ENCODE results near the gene TSTD2.
"Not testable (repeated sequence)": the region's sequence is repeated elsewhere in the genome, so short reads cannot be mapped to it uniquely, and the experiment has no call there.

The TSTD2 gene

DNA sequence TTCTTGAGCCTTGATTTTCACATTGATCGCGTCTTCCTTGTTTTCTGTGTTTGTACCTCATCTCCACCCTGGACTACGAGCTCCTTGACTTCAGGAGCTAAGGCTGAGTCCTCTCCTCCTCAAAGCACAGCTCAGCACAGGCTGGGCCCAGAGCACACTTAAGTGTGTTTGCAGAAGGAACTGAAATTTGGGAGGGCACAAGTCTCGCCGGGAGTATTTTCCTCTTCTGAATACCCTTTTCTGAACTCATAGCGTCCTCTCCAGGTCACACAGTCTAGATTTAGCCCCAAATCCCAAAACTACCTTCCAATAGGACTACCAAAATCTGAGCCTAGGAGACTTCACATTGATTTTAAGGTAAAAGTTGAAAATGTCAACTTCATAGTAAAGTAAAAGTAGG, 41.6 kb downstream of the TSTD2 start:
- no peaks in the 10 kb centered on the region for H3K36me3 ChIP-seq (ENCODE audit: insufficient read depth, low read length)
- no peaks in the 10 kb centered on the region for H3K9me3 ChIP-seq (ENCODE audit: control insufficient read depth, insufficient read depth, low read length)
- H3K4me1 ChIP-seq (ENCODE audit: insufficient read depth, low read length) = no peaks in the 10 kb centered on the region

DNA sequence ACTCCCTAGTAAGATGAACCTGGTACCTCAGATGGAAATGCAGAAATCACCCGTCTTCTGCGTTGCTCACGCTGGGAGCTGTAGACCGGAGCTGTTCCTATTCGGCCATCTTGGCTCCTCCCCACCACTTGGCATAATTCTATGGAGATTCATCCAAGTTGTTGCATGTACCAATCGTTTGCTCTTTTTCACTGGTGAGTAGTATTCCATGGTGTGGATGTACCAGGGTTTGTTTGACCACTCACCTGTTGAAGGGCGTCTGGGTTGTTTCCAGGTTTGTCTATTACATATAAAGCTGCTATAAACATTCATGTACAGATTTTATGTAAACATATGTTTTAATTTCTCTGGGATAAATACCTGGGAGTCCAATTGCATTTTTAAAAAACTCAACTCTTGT, 46.3 kb downstream of the TSTD2 start:
- not testable (repeated sequence) for H3K36me3 ChIP-seq (ENCODE audit: insufficient read depth, low read length)

More for the DNA sequence above, 41.6 kb downstream of the TSTD2 start:
- no peak overlapping the region for H3K9ac ChIP-seq (ENCODE audit: low read depth, low read length)

DNA sequence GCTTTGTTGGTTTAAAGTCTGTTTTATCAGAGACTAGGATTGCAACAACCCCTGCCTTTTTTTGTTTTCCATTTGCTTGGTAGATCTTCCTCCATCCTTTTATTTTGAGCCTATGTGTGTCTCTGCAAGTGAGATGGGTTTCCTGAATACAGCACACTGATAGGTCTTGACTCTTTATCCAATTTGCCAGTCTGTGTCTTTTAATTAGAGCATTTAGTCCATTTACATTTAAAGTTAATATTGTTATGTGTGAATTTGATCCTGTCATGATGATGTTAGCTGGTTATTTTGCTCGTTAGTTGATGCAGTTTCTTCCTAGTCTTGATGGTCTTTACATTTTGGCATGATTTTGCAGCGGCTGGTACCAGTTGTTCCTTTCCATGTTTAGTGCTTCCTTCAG, 48.4 kb downstream of the TSTD2 start:
- H3K9ac ChIP-seq (ENCODE audit: low read depth, low read length); H3K36me3 ChIP-seq (ENCODE audit: insufficient read depth, low read length); H3K4me1 ChIP-seq (ENCODE audit: insufficient read depth, low read length); H3K9me3 ChIP-seq (ENCODE audit: control insufficient read depth, insufficient read depth, low read length): not testable (repeated sequence)

More for the DNA sequence above, 46.3 kb downstream of the TSTD2 start:
- H3K4me1 ChIP-seq (ENCODE audit: insufficient read depth, low read length); H3K9me3 ChIP-seq (ENCODE audit: control insufficient read depth, insufficient read depth, low read length): not testable (repeated sequence)
- peak overlapping the region; percentile 30; the same call in 1 of the 2 replicates for H3K9ac ChIP-seq (ENCODE audit: low read depth, low read length)

DNA sequence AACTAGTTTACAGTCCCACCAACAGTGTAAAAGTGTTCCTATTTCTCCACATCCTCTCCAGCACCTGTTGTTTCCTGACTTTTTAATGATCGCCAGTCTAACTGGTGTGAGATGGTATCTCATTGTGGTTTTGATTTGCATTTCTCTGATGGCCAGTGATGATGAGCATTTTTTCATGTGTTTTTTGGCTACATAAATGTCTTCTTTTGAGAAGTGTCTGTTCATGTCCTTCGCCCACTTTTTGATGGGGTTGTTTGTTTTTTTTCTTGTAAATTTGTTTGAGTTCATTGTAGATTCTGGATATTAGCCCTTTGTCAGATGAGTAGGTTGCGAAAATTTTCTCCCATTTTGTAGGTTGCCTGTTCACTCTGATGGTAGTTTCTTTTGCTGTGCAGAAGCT, 51.6 kb downstream of the TSTD2 start:
- not testable (repeated sequence) for H3K9me3 ChIP-seq (ENCODE audit: control insufficient read depth, insufficient read depth, low read length); H3K36me3 ChIP-seq (ENCODE audit: insufficient read depth, low read length); H3K9ac ChIP-seq (ENCODE audit: low read depth, low read length); H3K4me1 ChIP-seq (ENCODE audit: insufficient read depth, low read length)

DNA sequence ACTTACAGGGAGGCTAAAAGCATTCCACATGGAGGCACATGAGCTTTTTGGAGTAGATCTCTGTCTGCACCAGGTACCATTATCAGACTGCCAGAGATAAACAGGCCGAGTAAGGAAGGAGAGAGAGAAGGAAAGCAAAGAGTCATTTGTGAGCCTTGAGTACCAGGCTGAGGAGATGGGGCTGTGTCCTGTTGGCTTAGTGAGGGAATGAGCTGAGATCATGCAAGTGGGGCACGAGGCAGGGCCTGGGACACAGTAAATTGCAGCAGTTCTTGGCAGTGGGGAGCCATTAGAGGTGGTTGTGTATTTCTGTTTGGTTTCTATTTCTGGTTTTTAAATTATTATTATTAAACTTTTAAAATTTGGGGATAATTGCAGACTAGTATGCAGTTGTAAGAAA, 53.3 kb downstream of the TSTD2 start:
- Histone ChIP-seq H3K36me3 (ENCODE audit: insufficient read depth, low read length) (no peaks in the 10 kb centered on the region), H3K9me3 (ENCODE audit: control insufficient read depth, insufficient read depth, low read length) (no peaks in the 10 kb centered on the region), H3K4me1 (ENCODE audit: insufficient read depth, low read length) (no peaks in the 10 kb centered on the region), H3K9ac (ENCODE audit: low read depth, low read length) (no peak overlapping the region)

DNA sequence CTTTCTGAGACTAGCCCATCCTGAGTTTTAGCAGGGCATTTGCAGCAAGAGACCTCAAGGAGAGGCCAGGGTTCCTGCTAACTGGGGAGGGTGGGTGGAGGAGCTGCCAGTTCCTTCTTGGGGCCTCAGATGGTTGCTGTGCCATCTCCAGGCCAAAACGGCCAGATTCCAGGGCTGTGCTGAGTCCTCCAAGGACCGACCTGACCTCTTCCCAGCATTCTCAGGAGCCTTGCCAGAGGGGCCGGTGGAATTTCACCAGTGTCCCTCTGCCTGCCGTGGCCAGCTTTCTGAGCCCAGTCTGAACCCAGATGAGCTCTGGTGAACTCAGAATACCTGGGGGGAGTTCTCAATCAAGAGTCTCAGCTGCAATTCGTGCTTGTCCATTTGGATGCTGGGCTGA, 54.3 kb downstream of the TSTD2 start:
- H3K36me3 ChIP-seq (ENCODE audit: insufficient read depth, low read length) = no peaks in the 10 kb centered on the region
- no peaks in the 10 kb centered on the region for H3K9me3 ChIP-seq (ENCODE audit: control insufficient read depth, insufficient read depth, low read length)
- H3K9ac ChIP-seq (ENCODE audit: low read depth, low read length) = no peak overlapping the region
- H3K4me1 ChIP-seq (ENCODE audit: insufficient read depth, low read length) = no peaks in the 10 kb centered on the region

DNA sequence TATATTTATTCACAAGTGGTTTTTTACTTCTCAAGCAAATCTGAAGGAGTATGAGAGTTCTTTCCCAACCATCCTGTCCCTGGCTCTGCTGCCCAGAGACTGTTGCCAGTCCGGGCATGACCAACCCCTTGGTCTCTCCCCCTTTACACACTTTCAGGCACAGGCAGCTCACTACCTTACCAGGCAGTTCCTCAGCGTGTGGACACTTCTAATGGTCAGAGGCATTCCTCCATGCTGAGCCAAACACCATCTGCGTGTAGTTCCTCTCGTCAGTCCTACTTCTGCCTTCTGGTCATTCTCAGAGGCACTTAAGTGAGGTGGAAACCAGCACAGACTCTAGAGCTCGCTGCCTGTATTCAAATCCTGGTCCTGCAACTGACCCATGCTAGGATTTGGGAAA, 56.1 kb downstream of the TSTD2 start:
- Histone ChIP-seq H3K36me3 (ENCODE audit: insufficient read depth, low read length) (no peaks in the 10 kb centered on the region), H3K9ac (ENCODE audit: low read depth, low read length) (no peak overlapping the region), H3K4me1 (ENCODE audit: insufficient read depth, low read length) (no peaks in the 10 kb centered on the region), H3K9me3 (ENCODE audit: control insufficient read depth, insufficient read depth, low read length) (no peaks in the 10 kb centered on the region)

DNA sequence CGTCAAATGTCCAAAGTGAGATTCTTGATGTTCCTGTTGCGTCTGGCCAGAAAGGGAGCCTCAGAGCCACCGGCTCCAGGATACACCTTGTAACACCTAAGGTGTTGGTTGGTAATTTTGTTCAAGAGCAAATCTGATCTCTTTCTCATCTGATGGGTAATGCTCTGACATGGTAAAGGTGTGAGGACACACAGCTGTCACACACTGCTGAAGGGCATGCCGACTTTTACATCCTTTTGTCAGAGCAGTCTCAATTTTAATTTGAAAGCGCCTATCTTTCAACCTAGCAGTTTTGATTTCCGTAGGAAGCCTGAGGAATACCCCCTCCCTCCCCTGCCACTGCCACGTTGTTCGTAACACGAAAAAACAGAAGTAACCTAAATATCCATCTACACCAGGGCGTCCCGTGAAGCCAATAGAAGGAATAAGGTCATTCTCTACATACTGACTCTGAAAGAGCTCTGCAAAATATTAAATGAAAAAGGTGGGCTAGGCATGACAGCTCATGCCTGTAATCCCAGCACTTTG, 57.4 kb downstream of the TSTD2 start:
- Histone ChIP-seq H3K9me3 (ENCODE audit: control insufficient read depth, insufficient read depth, low read length) (no peaks in the 10 kb centered on the region), H3K9ac (ENCODE audit: low read depth, low read length) (no peak overlapping the region), H3K4me1 (ENCODE audit: insufficient read depth, low read length) (no peaks in the 10 kb centered on the region), H3K36me3 (ENCODE audit: insufficient read depth, low read length) (no peaks in the 10 kb centered on the region)

DNA sequence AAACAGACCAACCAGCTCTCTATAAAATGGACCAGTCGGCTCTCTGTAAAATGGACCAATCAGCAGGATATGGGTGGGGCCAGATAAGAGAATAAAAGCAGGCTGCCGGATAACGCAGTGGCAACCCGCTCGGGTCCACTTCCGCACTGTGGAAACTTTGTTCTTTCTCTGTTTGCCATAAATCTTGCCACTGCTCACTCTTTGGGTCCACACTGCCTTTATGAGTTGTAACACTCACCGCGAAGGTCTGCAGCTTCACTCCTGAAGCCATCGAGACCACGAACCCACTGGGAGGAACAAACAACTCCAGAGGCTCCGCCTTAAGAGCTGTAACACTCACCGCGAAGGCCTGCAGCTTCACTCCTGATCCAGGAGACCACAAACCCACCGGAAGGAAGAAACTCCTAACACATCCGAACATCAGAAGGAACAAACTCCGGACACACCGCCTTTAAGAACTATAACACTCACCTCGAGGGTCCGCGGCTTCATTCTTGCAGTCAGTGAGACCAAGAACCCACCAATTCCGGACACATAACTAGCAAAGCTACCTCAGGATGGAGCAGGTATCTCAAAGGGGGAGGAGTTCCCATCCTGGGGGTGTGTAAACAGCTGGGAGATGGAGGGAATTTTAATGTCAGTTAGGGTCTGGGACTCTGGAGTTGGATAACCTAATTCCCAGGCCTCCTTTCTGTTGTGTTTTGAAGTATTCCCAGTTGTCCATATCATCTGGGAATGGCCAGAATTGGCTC, 58.1 kb downstream of the TSTD2 start:
- not testable (repeated sequence) for H3K36me3 ChIP-seq (ENCODE audit: insufficient read depth, low read length); H3K4me1 ChIP-seq (ENCODE audit: insufficient read depth, low read length); H3K9ac ChIP-seq (ENCODE audit: low read depth, low read length); H3K9me3 ChIP-seq (ENCODE audit: control insufficient read depth, insufficient read depth, low read length)

DNA sequence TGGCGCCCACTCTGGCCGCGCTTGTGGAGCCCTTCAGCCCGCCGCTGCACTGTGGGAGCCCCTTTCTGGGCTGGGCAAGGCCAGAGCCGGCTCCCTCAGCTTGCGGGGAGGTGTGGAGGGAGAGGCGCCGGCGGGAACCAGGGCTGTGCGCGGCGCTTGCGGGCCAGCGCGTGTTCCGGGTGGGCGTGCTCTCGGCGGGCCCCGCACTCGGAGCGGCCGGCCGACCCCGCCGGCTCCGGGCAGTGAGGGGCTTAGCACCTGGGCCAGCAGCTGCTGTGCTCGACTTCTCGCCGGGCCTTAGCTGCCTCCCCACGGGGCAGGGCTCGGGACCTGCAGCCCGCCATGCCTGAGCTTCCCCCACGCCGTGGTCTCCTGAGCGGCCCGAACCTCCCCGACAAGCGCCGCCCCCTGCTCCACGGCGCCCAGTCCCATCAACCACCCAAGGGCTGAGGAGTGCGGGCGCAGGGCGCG, 59.0 kb downstream of the TSTD2 start:
- H3K36me3 ChIP-seq (ENCODE audit: insufficient read depth, low read length); H3K4me1 ChIP-seq (ENCODE audit: insufficient read depth, low read length): not testable (repeated sequence)

DNA sequence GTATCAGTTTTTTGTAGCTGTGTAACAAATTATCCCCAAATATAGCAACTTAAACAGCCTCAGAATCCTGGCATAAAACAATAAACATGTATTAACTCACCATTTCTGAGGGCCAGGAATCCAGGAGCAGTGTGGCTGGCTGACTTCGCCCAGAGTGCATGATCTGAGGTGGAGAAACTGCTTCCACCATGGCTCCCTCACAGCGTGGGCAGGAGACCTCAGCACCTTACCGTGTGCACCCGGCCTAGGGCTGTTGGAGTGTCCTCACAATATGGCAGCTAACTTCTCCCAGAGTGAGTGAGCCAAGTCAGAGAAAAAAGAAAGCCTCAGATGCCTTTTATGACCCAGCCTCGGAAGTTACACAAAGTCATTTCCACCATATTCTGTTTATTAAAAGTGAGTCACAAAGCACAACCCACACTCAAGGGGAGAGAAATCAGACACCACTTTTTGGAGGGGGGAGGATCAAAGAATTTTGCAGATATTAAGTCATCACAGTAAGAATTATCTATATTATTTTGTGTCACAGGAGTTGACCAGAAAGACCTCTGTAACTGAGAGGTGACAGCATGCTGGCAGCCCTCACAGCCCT, 59.6 kb downstream of the TSTD2 start:
- Histone ChIP-seq H3K9me3 (ENCODE audit: control insufficient read depth, insufficient read depth, low read length) (no peaks in the 10 kb centered on the region), H3K36me3 (ENCODE audit: insufficient read depth, low read length) (no peaks in the 10 kb centered on the region), H3K9ac (ENCODE audit: low read depth, low read length) (no peak overlapping the region)

More for the DNA sequence above, 59.0 kb downstream of the TSTD2 start:
- not testable (repeated sequence) for H3K9ac ChIP-seq (ENCODE audit: low read depth, low read length); H3K9me3 ChIP-seq (ENCODE audit: control insufficient read depth, insufficient read depth, low read length)

DNA sequence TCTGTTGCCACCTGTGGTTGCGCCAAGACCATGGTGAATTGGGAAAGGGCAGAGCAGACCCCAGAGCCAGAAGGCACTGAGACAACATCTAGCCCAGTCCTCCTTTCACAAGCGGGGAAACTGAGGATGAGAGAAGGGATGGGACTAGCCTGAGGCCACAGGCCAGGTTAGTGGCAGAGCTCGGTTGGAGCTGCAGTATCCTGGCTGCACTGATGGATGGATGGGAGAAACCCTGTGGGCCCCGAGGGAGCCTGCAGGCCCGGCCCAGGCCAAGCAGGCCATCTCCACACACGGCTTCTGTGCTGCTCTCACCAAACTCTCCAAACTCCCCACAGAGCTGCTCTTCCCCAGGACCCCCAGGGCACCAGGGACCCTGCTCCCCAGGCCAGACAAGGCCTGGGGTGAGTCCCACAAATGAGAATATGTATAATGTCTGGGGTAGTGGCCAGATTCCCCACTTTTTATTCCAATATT, 60.2 kb downstream of the TSTD2 start:
- no peaks in the 10 kb centered on the region for H3K4me1 ChIP-seq (ENCODE audit: insufficient read depth, low read length)
- H3K9ac ChIP-seq (ENCODE audit: low read depth, low read length) = no peak overlapping the region
- no peaks in the 10 kb centered on the region for H3K9me3 ChIP-seq (ENCODE audit: control insufficient read depth, insufficient read depth, low read length)
- no peaks in the 10 kb centered on the region for H3K36me3 ChIP-seq (ENCODE audit: insufficient read depth, low read length)

More for the DNA sequence above, 59.6 kb downstream of the TSTD2 start:
- no peaks in the 10 kb centered on the region for H3K4me1 ChIP-seq (ENCODE audit: insufficient read depth, low read length)

DNA sequence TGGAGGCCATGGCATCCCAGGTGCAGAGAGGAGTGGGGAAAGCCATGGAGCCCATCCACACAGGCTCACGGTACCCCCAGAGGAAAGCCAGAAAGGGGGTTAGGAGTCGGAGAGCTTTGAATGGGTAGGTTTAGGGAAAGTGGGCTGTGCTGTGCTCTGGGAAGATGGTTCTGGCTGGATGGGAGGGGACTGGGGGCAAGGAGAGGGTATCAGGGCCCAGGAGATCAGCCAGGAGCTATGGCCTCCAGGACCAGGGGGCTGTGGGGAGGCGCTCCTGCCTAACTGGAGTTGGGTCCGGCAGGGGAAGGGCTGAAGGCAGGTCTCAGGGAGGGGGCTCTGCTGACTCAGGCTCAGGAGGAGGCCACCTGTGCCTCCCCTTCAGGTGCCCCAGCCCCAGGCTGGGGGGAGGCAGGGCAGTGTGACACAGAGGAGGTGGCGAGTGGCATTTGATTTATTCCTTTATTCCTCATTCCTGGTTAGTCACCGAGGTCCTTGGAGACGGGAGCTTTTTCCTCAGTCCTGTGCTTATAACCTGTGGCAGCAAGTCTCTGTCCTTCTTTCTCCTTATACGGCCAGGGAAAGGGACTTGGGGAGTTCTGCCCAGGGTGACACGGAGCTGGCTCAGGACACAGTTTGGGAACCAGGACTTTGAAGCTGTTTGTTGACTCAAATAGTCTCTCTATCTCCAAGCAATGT, 60.8 kb downstream of the TSTD2 start:
- Histone ChIP-seq H3K4me1 (ENCODE audit: insufficient read depth, low read length) (no peaks in the 10 kb centered on the region), H3K9ac (ENCODE audit: low read depth, low read length) (no peak overlapping the region), H3K9me3 (ENCODE audit: control insufficient read depth, insufficient read depth, low read length) (no peaks in the 10 kb centered on the region), H3K36me3 (ENCODE audit: insufficient read depth, low read length) (no peaks in the 10 kb centered on the region)

DNA sequence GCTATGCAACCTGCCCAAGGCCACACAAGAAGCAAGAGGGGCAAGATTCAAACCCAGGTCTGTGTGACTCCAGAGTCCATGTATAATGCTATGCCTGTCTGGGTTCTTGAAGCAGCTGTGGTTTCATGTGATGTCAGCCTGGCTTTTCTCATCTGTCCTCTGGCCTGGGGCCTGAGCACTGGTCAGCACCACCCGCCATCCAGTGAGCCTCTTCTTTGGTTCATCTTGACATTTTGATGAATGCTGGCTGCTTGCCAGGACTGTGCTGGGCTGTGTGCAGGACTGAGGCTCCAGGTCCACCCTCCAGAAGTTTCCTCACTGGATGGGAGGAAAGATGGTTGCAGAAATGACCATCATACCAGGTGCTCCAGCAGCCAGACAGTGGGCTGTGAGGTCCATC, 61.5 kb downstream of the TSTD2 start:
- Histone ChIP-seq H3K36me3 (ENCODE audit: insufficient read depth, low read length) (no peaks in the 10 kb centered on the region), H3K4me1 (ENCODE audit: insufficient read depth, low read length) (no peaks in the 10 kb centered on the region), H3K9ac (ENCODE audit: low read depth, low read length) (no peak overlapping the region), H3K9me3 (ENCODE audit: control insufficient read depth, insufficient read depth, low read length) (no peaks in the 10 kb centered on the region)
